IMR-90 (cell line): ENCODE results near the gene EIF3A. TPM values are rescaled to one million over a fixed set of nuclear protein-coding genes. Genes with fewer than 3 reads are reported as not detected.

ENCODE experiments used
- ATAC-seq: fragments of 200-7000 bp; cut with Tn5 transposase; 2 replicates; pipeline ENCODE4 v1.9.1; 2020; ENCODE audit warnings: low read depth, mild to moderate bottlenecking, moderate library complexity
- BruUV-seq: library from RNA; stranded (reverse); fragments of 400-500 nt; replicated peaks from 2 replicates; lab custom pipeline; 2021; lab: Mats Ljungman, UMichigan
- CTCF ChIA-PET: fragments of 300-600 bp; formaldehyde crosslinking; extraction: SDS; loops from one replicate; lab custom pipeline; 2021; ENCODE audit warnings: antibody characterized with exemption; lab: Yijun Ruan, JAX
- POLR2A ChIA-PET: fragments of 300-600 bp; sonication (Branson Sonifier 250); formaldehyde crosslinking; loops from one replicate; lab custom pipeline; 2022; ENCODE audit warnings: antibody characterized with exemption; ENCODE audit not compliant: unreplicated experiment; lab: Charles Lee
- DNase-seq: peaks from one replicate; pipeline ENCODE4 v3.0.0; 2013
- H2AFZ ChIP-seq: replicated peaks from 2 replicates; pipeline ENCODE3; 2013; ENCODE audit warnings: low read length, mild to moderate bottlenecking; ENCODE audit not compliant: poor library complexity
- H2AK5ac ChIP-seq: 2 replicates; pipeline ENCODE4 v1.6.1; 2013; ENCODE audit warnings: low read depth, low read length, inconsistent platforms
- H2AK9ac ChIP-seq: replicated peaks from 2 replicates; pipeline ENCODE3; 2013; ENCODE audit warnings: mild to moderate bottlenecking, low read depth, low read length, moderate library complexity; ENCODE audit not compliant: poor library complexity
- H2BK120ac ChIP-seq: 2 replicates; pipeline ENCODE4 v1.6.1; 2013; ENCODE audit warnings: low read depth, low read length, inconsistent platforms
- H2BK15ac ChIP-seq: 3 replicates; pipeline ENCODE4 v1.6.1; 2013; ENCODE audit warnings: low read depth, low read length, inconsistent platforms
- H2BK20ac ChIP-seq: 2 replicates; pipeline ENCODE4 v1.6.1; 2013; ENCODE audit warnings: low read depth, mild to moderate bottlenecking, inconsistent platforms, low read length, moderate library complexity
- H2BK5ac ChIP-seq: 2 replicates; pipeline ENCODE4 v1.6.1; 2013; ENCODE audit warnings: mild to moderate bottlenecking, low read depth, low read length, inconsistent platforms; ENCODE audit not compliant: poor library complexity, severe bottlenecking
- H3K14ac ChIP-seq: replicated peaks from 2 replicates; pipeline ENCODE4 v1.6.1; 2013; ENCODE audit warnings: low read depth, low read length, inconsistent platforms
- H3K18ac ChIP-seq: 2 replicates; pipeline ENCODE4 v1.6.1; 2013; ENCODE audit warnings: low read depth, low read length, control low read depth
- H3K23ac ChIP-seq: 2 replicates; pipeline ENCODE4 v1.6.1; 2013; ENCODE audit warnings: low read depth, low read length, inconsistent platforms
- H3K27ac ChIP-seq: 2 replicates; pipeline ENCODE4 v1.5.1; 2013; ENCODE audit warnings: mild to moderate bottlenecking, control low read depth, low read length; ENCODE audit not compliant: insufficient read depth
- H3K27me3 ChIP-seq: 2 replicates; pipeline ENCODE4 v1.6.1; 2013; ENCODE audit warnings: low read length; ENCODE audit not compliant: control insufficient read depth, insufficient read depth
- H3K36me3 ChIP-seq: 2 replicates; pipeline ENCODE4 v1.6.1; 2013; ENCODE audit warnings: low read length, mixed read lengths; ENCODE audit not compliant: control insufficient read depth, insufficient read depth
- H3K4ac ChIP-seq: 2 replicates; pipeline ENCODE4 v1.6.1; 2013; ENCODE audit warnings: low read depth, low read length, inconsistent platforms
- H3K4me1 ChIP-seq: 2 replicates; pipeline ENCODE4 v1.6.1; 2013; ENCODE audit warnings: low read length, mixed read lengths; ENCODE audit not compliant: control insufficient read depth, insufficient read depth
- H3K4me2 ChIP-seq: 2 replicates; pipeline ENCODE4 v1.6.1; 2013; ENCODE audit warnings: low read depth, mild to moderate bottlenecking, control low read depth, low read length, moderate library complexity
- H3K4me3 ChIP-seq: 2 replicates; pipeline ENCODE4 v1.5.1; 2013; ENCODE audit warnings: low read depth, mild to moderate bottlenecking, control low read depth, low read length, moderate library complexity; ENCODE audit not compliant: insufficient read depth
- H3K56ac ChIP-seq: 2 replicates; pipeline ENCODE4 v1.6.1; 2013; ENCODE audit warnings: low read length, inconsistent platforms; ENCODE audit not compliant: insufficient read depth; ENCODE audit errors: extremely low read depth
- H3K79me1 ChIP-seq, 2 experiments: 2 replicates each; pipeline ENCODE4 v1.6.1; 2013; ENCODE audit warnings: low read length in 2 of 2, inconsistent platforms in 1 of 2, low read depth in 1 of 2
- H3K9ac ChIP-seq: 2 replicates; pipeline ENCODE4 v1.6.1; 2013; ENCODE audit warnings: low read depth, low read length, control low read depth
- H3K9me1 ChIP-seq: 2 replicates; pipeline ENCODE4 v1.6.1; 2013; ENCODE audit warnings: low read length, inconsistent platforms; ENCODE audit not compliant: insufficient read depth
- H3K9me3 ChIP-seq: 2 replicates; pipeline ENCODE4 v1.6.1; 2013; ENCODE audit warnings: low read length; ENCODE audit not compliant: control insufficient read depth, insufficient read depth
- H4K20me1 ChIP-seq: 2 replicates; pipeline ENCODE4 v1.6.1; 2013; ENCODE audit warnings: low read length, inconsistent platforms; ENCODE audit not compliant: insufficient read depth
- H4K5ac ChIP-seq: 2 replicates; pipeline ENCODE4 v1.6.1; 2013; ENCODE audit warnings: mild to moderate bottlenecking, low read depth, low read length, control low read depth
- H4K8ac ChIP-seq, 2 experiments: 2 replicates each; pipeline ENCODE4 v1.6.1; 2013; ENCODE audit warnings: low read depth in 2 of 2, low read length in 2 of 2, control low read depth in 1 of 2, inconsistent platforms in 1 of 2
- H4K91ac ChIP-seq: 2 replicates; pipeline ENCODE4 v1.6.1; 2013; ENCODE audit warnings: low read depth, low read length, inconsistent platforms; ENCODE audit not compliant: insufficient read depth
- BHLHE40 ChIP-seq: fragments of 150-350 bp; IDR thresholded peaks from 2 replicates; pipeline ENCODE4 v1.6.1; 2016; ENCODE audit warnings: mild to moderate bottlenecking, low read depth, low read length
- CEBPB ChIP-seq: IDR thresholded peaks from 2 replicates; pipeline ENCODE4 v1.6.1; 2012; ENCODE audit warnings: low read depth, low read length, improper control_type of control experiment
- CHD1 ChIP-seq: IDR thresholded peaks from 2 replicates; pipeline ENCODE4 v1.6.1; 2012; ENCODE audit warnings: low read depth, low read length, improper control_type of control experiment
- ELK1 ChIP-seq: fragments of 150-350 bp; IDR thresholded peaks from 2 replicates; pipeline ENCODE4 v1.6.1; 2016; ENCODE audit warnings: low read depth, mild to moderate bottlenecking, low read length, moderate library complexity, borderline replicate concordance
- POLR2A ChIP-seq: IDR thresholded peaks from 2 replicates; pipeline ENCODE4 v1.6.1; 2012; ENCODE audit warnings: mild to moderate bottlenecking, low read depth, low read length
- RAD21 ChIP-seq: IDR thresholded peaks from 2 replicates; pipeline ENCODE4 v1.6.1; 2012; ENCODE audit warnings: low read length, improper control_type of control experiment
- RCOR1 ChIP-seq: IDR thresholded peaks from 2 replicates; pipeline ENCODE4 v1.6.1; 2012; ENCODE audit warnings: mild to moderate bottlenecking, low read length, improper control_type of control experiment; ENCODE audit not compliant: insufficient replicate concordance
- RFX5 ChIP-seq: IDR thresholded peaks from 2 replicates; pipeline ENCODE4 v1.8.0; 2012; ENCODE audit warnings: low read depth, mild to moderate bottlenecking, low read length, moderate library complexity
- SMC3 ChIP-seq: fragments of 150-350 bp; IDR thresholded peaks from 2 replicates; pipeline ENCODE4 v1.6.1; 2016; ENCODE audit warnings: low read depth, mild to moderate bottlenecking, antibody characterized with exemption, low read length, moderate library complexity
- WGBS, 2 experiments: methylation state at CpG; one replicate each; pipeline versions ENCODE4 v1.1.5 to v1.1.7; 2013; ENCODE audit warnings: missing lambda C conversion rate in 2 of 2; ENCODE audit not compliant: insufficient read length in 1 of 2; ENCODE audit errors: extremely low coverage in 2 of 2; 5-methylcytosine and 5-hydroxymethylcytosine counted together
- dilution Hi-C: fragments of 300-500 bp; cut with HindIII; formaldehyde crosslinking; loops from one replicate; pipeline ENCODE4 v1.14.3; 2018; ENCODE audit warnings: low sequenced_read_pairs; ENCODE audit not compliant: unreplicated experiment
- in situ Hi-C: fragments of 300-500 bp; cut with MboI; formaldehyde crosslinking; loops from 3 replicates; pipeline ENCODE4 v1.14.3; 2019; ENCODE audit warnings: low sequenced_read_pairs, inconsistent platforms, mixed read lengths
- intact Hi-C: fragments of 100-400 bp; cut with micrococcal nuclease; formaldehyde crosslinking; loops from 2 replicates; pipeline ENCODE4 v1.10.0; 2022
- polyA plus RNA-seq, 3 experiments: library from polyadenylated mRNA; depleted of rRNA; stranded (reverse); fragments of >200 nt; gene quantifications; 2 replicates each; pipeline ENCODE4 v1.2.3, GENCODE V29; 2012; ENCODE audit warnings: low replicate concordance in 1 of 3
- total RNA-seq: library from RNA; depleted of rRNA; stranded (reverse); fragments of >200 nt; gene quantifications from 2 replicates; pipeline ENCODE4 v1.2.3, GENCODE V29; 2012

Gene EIF3A
- total and polyA plus RNA-seq, 2 of the 4 experiments (the other 2 are of a cell fraction) = 49.6 to 145 TPM

GRCh38 chr10:119042169-119042568 is 38.4 kb downstream of the EIF3A start:
- in situ Hi-C loops (no loop called here), intact Hi-C loops (no loop called here), dilution Hi-C loops (no loop called here)
- no peak overlapping the region for H2AFZ ChIP-seq
- no peak overlapping the region for H3K4me2 ChIP-seq
- H2AK5ac ChIP-seq = no peak overlapping the region; the same call in 1 of the 2 replicates
- H3K23ac ChIP-seq = no peak overlapping the region
- no peak overlapping the region for H3K4me3 ChIP-seq
- H3K14ac ChIP-seq = no peak overlapping the region
- no peak overlapping the region; the same call in 1 of the 2 replicates for H3K27ac ChIP-seq
- no peak for TF ChIP-seq RAD21
- TF ChIP-seq POLR2A = no peak
- no peak for TF ChIP-seq BHLHE40
- TF ChIP-seq SMC3 = no peak
- TF ChIP-seq RFX5 = no peak
- no peak for TF ChIP-seq CHD1
- TF ChIP-seq ELK1 = no peak
- TF ChIP-seq RCOR1 = no peak
- TF ChIP-seq CEBPB = no peak
- DNase-seq (no peak), ATAC-seq (no peak)
- H3K4me1 ChIP-seq = no peaks in the 10 kb centered on the region; the same call in none of the 2 replicates
- no peak overlapping the region for H2BK20ac ChIP-seq
- H2BK120ac ChIP-seq = no peak overlapping the region
- 99% methylated on average over 21 of the region's 26 CpGs; no CpG with 5 or more reads in 1 of the 2 experiments for WGBS, 2 experiments
- H2BK15ac ChIP-seq = no peak overlapping the region
- peaks cover 3% of the 10 kb centered on the region; the same call in 1 of the 2 replicates for H3K9me1 ChIP-seq
- peaks cover 48 to 59% of the 10 kb centered on the region in 2 experiments for H3K79me1 ChIP-seq
- no peak overlapping the region for H2AK9ac ChIP-seq
- no peak overlapping the region for H4K91ac ChIP-seq
- H4K5ac ChIP-seq = no peak overlapping the region
- ChIA-PET POLR2A (no interaction called here), CTCF (no interaction called here)
- no peak overlapping the region for H3K4ac ChIP-seq
- peaks cover 74% of the 10 kb centered on the region for H3K36me3 ChIP-seq
- TSS peak; percentile 99 for BruUV-seq
- H3K9ac ChIP-seq = no peak overlapping the region
- H3K56ac ChIP-seq = no peak overlapping the region
- H2BK5ac ChIP-seq = no peak overlapping the region
- no peaks in the 10 kb centered on the region for H3K27me3 ChIP-seq
- no peak overlapping the region for H3K18ac ChIP-seq
- H4K8ac ChIP-seq = no peak overlapping the region
- no peaks in the 10 kb centered on the region for H3K9me3 ChIP-seq
- peaks cover 83% of the 10 kb centered on the region for H4K20me1 ChIP-seq
